Kidney glomerular epithelial cell (primary cell): ENCODE results near the gene TRIM67.

Experiments used
- DNase-seq: peaks from one replicate; lab custom pipeline; 2025; lab: John Stamatoyannopoulos, UW

Gene TRIM67

DNA sequence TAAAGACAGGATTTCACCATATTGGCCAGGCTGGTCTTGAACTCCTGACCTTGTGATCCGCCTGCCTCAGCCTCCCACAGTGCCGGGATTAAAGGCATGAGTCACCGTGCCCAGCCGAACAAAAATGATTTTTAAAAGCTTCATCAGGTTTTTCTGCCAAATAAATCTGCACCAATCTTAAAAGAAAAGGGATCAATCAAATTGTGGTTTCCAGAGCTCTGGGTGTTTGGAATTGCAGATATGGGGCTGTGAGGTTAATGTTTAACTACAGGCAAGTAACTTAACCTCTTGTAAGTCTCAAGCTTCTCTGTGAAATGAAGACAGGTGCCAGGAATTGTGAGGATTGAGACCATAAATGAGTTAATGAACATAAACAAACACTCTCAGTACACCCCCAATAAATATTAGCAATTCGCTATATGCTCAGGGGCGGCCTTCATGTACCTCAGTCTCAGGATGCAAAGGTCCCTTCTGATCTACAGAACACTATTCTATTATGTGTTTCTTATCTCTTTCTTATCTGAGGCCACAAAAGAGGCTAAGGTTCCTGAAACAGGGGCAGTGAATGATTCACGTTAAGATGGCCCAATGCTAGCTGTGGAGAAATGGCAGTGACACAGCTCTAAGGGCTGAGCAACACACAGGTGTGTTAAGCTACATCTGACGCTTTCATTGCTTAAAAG lies 72.0 kb downstream of the TRIM67 start:
- peak; percentile 31 for DNase-seq

DNA sequence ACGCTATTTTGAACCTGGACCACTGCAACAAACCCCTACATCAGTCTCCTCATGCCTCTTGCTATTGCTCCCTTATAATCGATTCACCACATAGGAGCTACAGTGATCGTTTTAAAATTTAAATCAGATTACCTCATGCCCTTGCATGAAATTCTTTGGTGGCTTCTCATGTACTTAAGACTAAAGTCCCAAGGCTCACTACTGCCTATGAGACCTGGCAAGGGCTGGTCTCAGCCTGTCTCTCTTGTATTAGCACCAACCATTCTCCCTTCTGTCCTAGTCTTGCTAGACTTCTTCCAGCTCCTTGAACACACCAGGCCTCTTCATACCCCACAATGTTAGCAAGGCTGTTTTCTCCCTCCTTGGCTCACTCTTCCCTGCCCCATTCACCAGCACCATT lies 72.6 kb downstream of the TRIM67 start:
- DNase-seq: no peak

DNA sequence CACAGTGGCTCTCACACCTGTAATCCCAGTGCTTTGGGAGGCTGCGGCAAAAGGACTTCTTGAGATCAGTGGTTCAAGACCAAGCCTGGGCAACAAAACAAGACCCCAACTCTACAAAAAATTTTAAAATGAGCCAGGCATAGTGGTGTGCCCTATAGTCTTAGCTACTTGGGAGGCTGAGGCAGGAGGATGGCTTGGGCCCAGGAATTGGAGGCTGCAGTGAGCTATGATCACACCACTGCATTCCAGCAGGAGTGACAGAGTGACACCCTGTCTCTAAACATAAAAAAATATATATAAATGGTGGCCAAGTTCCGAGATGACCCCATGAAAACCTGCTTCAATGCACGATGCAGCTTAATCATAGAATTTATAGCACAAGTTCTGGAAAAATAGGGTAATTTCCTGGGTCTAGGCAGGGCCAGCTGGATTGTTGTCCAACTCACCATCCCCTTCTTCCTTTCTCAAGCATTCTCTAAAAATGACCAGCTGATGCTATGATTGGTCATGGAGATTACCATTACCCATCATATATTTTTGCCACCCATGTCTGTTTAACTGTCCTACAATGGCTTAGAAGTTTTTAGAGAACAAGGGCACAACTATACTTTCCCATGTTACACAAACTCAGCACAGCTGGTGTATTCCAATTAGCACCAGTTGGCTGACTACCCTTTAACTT lies 73.8 kb downstream of the TRIM67 start:
- DNase-seq: no peak

DNA sequence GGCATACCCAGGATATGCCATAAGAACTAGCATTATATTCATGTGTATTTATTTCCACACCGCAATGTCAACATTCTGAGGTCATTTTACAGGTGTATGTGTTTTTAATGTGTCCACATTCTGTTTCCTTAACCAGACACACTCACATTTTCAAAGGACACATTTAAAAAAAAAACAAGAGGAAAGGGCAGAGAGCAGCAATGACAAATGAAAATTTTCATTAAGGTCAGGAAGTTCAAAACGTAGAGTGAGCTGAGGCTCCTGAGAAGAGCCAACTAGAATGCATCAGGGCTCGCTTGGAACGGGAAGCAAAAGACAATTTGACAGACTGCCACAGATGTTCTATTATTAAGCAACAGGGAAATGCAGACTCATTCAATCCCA lies 74.3 kb downstream of the TRIM67 start:
- no peak for DNase-seq

DNA sequence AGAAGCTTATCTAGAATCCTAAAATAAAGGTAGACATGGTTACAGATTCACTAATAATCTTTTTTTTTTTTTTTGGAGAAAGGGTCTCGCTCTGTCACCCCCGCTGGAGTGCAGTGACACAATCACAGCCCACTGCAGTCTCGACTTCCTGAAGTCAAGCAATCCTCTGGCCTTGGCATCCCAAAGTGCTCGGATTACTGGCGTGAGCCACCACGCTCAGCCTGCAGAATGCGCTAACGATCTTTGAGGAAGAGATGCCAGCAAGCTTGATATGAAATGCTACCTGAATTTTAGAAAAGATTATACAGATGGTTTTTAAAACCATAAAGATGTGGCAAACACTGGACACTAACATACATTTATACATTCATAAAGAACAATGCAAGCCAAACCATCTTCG lies 75.1 kb downstream of the TRIM67 start:
- DNase-seq: no peak

DNA sequence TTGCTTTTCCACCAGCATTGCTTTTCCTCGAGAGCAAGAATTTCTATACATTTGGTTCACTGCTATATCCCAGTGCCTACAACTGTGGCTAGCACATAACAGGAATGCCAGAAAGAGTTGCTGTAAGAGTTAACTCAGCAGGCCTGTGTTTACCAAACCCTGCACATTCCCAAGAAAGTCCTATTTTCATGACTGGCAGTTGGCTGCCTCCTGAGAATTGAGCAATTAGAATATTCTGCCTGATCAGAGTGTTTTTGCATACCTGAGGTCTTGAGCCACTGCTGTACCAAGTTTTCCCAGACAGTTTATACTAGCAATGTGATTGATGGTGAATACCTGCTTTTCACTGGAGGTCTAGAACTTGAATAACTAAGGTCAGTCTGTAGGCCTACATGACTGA lies 76.4 kb downstream of the TRIM67 start:
- DNase-seq: no peak

DNA sequence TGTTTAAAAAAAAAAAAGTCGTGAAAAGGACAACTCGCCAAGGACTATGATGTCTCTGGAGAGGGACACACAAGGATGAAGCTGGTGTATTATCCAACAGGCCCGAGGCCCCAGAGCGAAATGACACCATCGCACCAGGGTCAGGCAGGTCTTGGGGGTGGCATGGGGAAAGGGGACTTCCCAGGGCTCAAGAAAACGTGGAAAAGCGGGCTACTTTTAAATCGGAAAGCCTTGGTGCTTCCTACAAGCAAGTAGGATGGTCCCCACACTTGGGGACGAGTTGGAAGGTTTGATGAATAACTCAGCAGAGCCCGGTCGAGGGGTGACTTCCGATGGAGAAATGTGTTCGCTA lies 78.6 kb downstream of the TRIM67 start:
- DNase-seq: no peak

DNA sequence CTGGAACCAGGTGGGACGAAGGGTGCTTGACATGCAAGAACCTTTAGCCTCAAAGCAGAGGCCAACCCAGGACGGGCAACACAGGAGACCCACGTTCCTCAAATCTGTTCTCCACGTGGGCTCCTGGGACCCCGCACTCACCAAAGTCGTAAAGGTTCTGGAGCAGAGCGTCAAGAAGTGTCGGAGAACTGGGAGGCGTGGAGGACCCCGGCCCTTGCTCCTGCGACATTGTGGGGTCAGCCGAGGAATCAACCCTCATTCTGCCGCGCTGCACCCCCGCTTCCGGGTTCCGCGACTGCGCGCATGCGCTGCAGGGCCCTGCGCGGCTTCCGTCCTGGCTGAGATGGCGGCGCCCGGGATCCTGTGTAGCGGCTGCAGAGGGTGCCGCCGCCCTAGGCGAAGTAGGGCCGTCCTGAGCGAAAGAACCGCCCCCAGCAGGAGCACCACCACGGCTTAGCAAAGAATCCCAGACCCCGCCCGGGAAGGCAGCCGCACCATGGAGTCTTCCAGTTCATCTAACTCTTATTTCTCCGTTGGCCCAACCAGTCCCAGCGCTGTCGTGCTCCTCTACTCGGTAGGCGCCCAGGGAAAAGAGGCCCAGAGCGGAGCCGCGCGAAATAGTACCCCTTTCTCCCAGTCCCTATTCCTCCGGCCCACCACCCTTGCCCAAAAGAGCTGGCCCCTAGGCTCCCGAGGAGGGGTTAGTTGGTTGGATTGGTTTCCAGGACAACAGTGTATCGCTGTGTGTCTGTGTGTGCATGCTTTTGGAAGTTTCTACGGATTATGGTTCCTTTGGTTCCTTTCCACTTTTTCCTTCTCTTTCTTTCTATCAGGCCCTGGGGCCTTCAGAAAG lies 79.3 kb downstream of the TRIM67 start, which contains the start of gene GNPAT:
TSS of gene GNPAT (plus strand) at position 330 of the 853 bp plus-strand sequence. CDS start at position 497, 167 bp downstream.
- DNase-seq: peak; percentile 39

DNA sequence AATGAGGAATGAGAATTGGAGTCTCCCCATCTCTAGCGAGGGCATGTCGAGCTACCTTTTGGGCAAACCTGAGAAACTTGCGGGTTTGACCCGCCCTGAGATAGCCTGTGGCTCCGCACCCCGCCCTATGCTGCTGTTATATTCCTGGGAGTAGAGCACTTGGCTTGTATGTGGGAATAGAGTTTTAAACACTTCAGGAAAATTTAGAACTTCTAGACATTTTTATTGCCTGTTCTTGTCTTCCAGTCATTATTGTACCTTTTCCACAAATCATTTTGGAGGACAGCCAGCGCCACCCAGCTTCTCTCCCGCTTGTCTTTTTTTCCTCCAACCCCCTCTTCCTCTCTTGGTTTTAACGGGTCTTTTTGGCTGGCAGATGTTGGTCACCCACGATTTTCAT lies 79.9 kb downstream of the TRIM67 start:
- no peak for DNase-seq

DNA sequence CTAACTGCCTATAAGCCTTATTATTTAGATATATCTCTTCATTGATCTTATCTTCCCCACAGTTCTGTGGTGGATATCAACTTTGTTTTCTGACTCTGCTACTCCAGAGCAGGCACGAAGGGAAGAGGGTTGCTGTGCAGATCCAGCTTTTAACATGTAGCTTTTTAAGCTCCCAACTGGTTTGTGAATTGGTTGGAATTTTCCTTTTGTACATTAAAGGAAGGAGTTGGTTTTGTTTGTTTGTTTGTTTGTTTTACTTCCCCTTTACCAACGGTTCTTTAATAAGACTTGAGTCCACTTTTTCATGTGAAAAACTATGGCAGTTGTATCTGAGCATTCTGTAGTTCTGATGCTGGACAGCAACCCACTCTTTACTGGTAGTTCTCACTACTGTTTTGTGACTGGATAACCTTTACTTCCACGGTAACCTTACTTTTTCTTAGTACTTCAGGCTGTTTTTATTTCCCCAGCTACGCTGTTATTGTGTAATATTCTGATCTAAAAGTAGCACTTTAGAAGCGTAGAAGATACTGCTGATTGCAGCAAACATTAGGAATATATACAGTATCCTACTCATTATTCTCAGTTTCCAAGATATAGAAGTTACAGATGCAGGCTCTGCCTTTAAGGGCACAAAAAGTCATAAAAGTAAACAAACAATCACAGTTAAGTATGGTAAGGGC lies 80.8 kb downstream of the TRIM67 start:
- DNase-seq: peak; percentile 3

DNA sequence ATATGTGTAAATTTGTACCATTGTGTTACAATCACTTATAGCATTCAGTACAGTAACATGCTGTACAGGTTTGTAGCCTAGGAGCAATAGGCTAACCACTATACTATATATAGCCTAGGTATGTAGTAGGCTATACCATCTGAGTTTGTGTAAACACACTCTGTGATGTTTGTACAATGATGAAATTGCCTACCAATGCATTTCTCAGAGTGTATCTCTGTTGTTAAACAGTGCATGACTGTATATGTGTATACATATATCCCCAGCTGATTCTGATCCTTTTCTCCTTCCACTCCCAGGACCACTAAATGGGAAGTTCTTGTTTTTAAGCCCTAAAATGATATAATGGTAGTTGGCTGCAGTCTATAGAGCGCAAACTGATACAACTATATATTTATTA lies 86.9 kb downstream of the TRIM67 start:
- no peak for DNase-seq

DNA sequence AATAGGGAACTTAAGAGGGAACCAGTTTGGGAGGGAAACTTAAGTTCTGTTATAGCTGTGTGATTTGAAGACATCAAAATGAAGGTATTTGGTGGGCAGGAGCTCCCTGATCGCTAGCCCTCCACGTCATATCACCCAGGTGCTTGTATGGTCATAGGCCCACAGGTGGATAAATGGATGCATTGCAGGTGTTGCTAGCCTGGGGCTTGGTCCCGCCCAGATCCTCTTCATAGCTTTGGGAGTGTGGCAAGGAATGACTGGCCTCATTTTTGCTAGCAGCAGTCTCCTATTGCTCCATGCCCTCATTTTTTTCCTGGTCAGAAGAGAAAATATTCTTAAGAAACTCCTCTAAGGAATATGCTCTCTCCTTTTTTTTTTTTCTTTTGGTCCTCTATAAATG lies 90.5 kb downstream of the TRIM67 start:
- no peak for DNase-seq

DNA sequence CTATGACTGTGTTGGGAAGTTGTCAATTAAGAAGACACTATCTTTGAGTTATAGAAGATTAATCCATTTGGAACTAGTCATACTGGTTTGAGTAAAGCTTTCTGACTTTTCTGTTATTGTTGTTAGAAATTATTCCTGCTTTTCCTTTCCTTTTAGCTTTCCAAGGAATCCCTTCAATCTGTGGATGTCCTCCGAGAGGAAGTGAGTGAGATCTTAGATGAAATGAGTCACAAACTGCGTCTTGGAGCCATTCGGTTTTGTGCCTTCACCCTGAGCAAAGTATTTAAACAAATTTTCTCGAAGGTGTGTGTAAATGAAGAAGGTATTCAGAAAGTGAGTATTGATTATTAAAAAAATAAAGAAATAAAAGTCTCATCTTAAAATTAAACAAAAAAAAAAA lies 98.5 kb downstream of the TRIM67 start:
- no peak for DNase-seq

DNA sequence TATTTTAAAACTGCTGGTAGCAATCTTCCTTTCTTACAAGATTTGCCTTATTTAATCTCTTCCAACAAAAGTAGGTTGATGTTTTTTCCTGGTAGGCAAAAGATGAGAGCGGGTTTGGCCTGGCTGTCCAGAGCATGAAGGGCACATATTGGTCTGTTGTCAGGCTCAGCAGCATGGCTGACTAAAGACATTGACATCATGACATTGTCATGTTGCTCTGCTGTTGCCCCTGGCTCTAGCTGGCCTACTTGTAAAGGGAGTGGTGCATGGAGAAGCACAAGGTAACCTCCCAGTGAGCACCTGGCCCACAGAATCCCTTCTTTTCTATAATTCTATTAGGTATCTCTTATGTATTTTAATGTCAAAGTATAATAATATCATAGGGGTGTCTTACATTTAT lies 102.8 kb downstream of the TRIM67 start:
- DNase-seq: no peak

DNA sequence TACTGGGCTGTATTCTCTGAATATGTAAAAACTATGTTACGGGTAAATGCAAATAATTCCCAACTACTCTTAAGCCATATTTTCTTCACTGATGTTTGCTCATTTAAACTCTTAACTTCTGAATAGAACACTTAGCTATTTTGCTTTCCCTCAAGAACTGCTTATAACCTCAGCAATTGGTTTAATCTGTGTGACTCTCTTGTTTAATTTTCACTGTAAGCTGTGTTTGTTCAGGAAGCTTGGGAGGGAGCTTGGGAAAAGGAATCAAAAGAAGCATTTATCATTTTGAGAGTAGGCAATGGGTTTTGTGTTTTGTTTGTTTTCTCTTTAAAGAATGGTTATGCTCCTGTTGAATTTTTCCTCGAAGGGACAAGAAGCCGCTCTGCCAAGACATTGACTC lies 103.5 kb downstream of the TRIM67 start:
- DNase-seq: no peak

DNA sequence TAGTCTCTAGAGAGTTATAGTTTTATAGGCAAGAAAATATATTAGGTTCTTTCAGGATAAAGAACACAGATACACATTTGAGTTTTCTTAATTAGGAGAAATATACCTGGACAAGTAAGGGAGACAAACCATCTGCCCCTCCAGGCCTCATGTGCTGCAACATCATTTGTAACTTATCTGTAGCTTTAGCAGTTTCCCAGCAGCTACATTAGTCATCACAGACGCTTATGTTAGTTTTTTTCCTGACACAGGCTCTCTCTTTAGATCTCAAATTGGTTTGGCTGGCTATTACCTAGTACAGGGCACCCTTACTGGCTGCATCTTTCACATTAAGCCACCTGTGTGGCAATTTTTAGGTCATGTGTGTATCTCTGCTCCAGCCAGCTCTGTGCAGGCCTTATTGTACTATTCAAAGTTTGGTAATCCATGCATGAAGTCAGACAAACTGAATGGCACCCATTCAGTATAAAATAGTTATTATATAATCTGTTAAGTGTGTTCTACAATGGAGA lies 105.0 kb downstream of the TRIM67 start:
- DNase-seq: no peak
